Measurements from ENCODE around the gene RPS6KA2. TPM values are rescaled to one million over a fixed set of nuclear protein-coding genes. Genes with fewer than 3 reads are reported as not detected.

Gene RPS6KA2
- total RNA-seq, 1 experiment from 2014 or later: 7.3 TPM

- no peak for DNase-seq (ENCODE audit: low read depth)
These were observed 29.4 kb upstream of the RPS6KA2 start for GRCh38 chr6:166656230-166657151.

GRCh38 chr6:166655713-166656229 lies 28.7 kb upstream of the RPS6KA2 start:
- no peak for DNase-seq (ENCODE audit: low read depth)

GRCh38 chr6:166655251-166655650 lies 28.2 kb upstream of the RPS6KA2 start:
- no peak for DNase-seq (ENCODE audit: low read depth)

- DNase-seq (ENCODE audit: low read depth): no peak
These were observed 27.5 kb upstream of the RPS6KA2 start for GRCh38 chr6:166654573-166654972.

GRCh38 chr6:166653639-166653941 lies 26.5 kb upstream of the RPS6KA2 start:
- no peak for DNase-seq (ENCODE audit: low read depth)

GRCh38 chr6:166650824-166651807 lies 24.1 kb upstream of the RPS6KA2 start:
- no peak for DNase-seq (ENCODE audit: low read depth)

- no peak for DNase-seq (ENCODE audit: low read depth)
These were observed 23.0 kb upstream of the RPS6KA2 start for GRCh38 chr6:166650047-166650446.

GRCh38 chr6:166648846-166649245 lies 21.8 kb upstream of the RPS6KA2 start:
- no peak for DNase-seq (ENCODE audit: low read depth)

- DNase-seq (ENCODE audit: low read depth): no peak
These were observed 20.8 kb upstream of the RPS6KA2 start for GRCh38 chr6:166647896-166648295.

GRCh38 chr6:166646716-166647115 lies 19.7 kb upstream of the RPS6KA2 start:
- DNase-seq (ENCODE audit: low read depth): no peak

- no peak for DNase-seq (ENCODE audit: low read depth)
These were observed 18.8 kb upstream of the RPS6KA2 start for GRCh38 chr6:166645896-166646295.

GRCh38 chr6:166644681-166645080 lies 17.6 kb upstream of the RPS6KA2 start:
- no peak for DNase-seq (ENCODE audit: low read depth)

- no peak for DNase-seq (ENCODE audit: low read depth)
These were observed 17.0 kb upstream of the RPS6KA2 start for GRCh38 chr6:166643891-166644590.

GRCh38 chr6:166642646-166643045 lies 15.6 kb upstream of the RPS6KA2 start:
- DNase-seq (ENCODE audit: low read depth): no peak

GRCh38 chr6:166640342-166641043 lies 13.4 kb upstream of the RPS6KA2 start:
- no peak for DNase-seq (ENCODE audit: low read depth)

- no peak for DNase-seq (ENCODE audit: low read depth)
These were observed 12.9 kb upstream of the RPS6KA2 start for GRCh38 chr6:166639921-166640320.

- DNase-seq (ENCODE audit: low read depth): no peak
These were observed 11.5 kb upstream of the RPS6KA2 start for GRCh38 chr6:166638573-166638964.

GRCh38 chr6:166637812-166638572 lies 10.9 kb upstream of the RPS6KA2 start:
- DNase-seq (ENCODE audit: low read depth): no peak

GRCh38 chr6:166636934-166637333 lies 9.9 kb upstream of the RPS6KA2 start:
- DNase-seq (ENCODE audit: low read depth): no peak

- no peak for DNase-seq (ENCODE audit: low read depth)
These were observed 9.3 kb upstream of the RPS6KA2 start for GRCh38 chr6:166636191-166636933.

Data from RPMI7951 (cell line).